Sigmoid colon (tissue), 7 donors: ENCODE results near the gene FAR2. TPM values are rescaled to one million over a fixed set of nuclear protein-coding genes. Genes with fewer than 3 reads are reported as not detected.
"Not testable (repeated sequence)": the region's sequence is repeated elsewhere in the genome, so short reads cannot be mapped to it uniquely, and the experiment has no call there.

Experiments used
- DNase-seq: peaks from one replicate; pipeline ENCODE4 v3.0.0-alpha.2; 2019
- H3K27ac ChIP-seq, 4 donors: fragments of 200-600 bp; sonication (generic); one replicate each; pipeline ENCODE4 v1.5.1; 2016 to 2019; ENCODE audit warnings: mild to moderate bottlenecking in 1 of 4
- H3K27me3 ChIP-seq, 3 donors: fragments of 200-600 bp; sonication (generic); one replicate each; pipeline ENCODE4 v1.5.1; 2019; ENCODE audit warnings: mild to moderate bottlenecking in 1 of 3
- H3K36me3 ChIP-seq, 4 donors: fragments of 200-600 bp; sonication (generic); one replicate each; pipeline ENCODE4 v1.5.1; 2016 to 2019
- H3K4me1 ChIP-seq, 4 donors: fragments of 200-600 bp; sonication (generic); one replicate each; pipeline ENCODE4 v1.5.1; 2017 to 2019
- H3K4me3 ChIP-seq, 4 donors: fragments of 200-600 bp; sonication (generic); one replicate each; pipeline ENCODE4 v1.5.1; 2017 to 2019; ENCODE audit warnings: mild to moderate bottlenecking in 2 of 4, moderate library complexity in 1 of 4
- H3K9me3 ChIP-seq, 4 donors: fragments of 200-600 bp in 3 of 4; sonication (generic) in 3 of 4; one replicate each; pipeline versions ENCODE4 v1.5.1 to v1.6.1; 2013 to 2019
- EP300 ChIP-seq, 4 donors: sonication (generic); formaldehyde crosslinking; IDR thresholded peaks; one replicate each; pipeline ENCODE4 v1.6.1; 2017; ENCODE audit warnings: antibody characterized with exemption in 4 of 4
- POLR2A ChIP-seq, 2 donors: fragments of 450-650 bp; IDR thresholded peaks; one replicate each; pipeline ENCODE4 v1.6.1; 2016; ENCODE audit warnings: antibody characterized with exemption in 2 of 2, mild to moderate bottlenecking in 2 of 2, moderate library complexity in 2 of 2
- POLR2AphosphoS5 ChIP-seq, 4 donors: sonication (generic); formaldehyde crosslinking; IDR thresholded peaks; one replicate each; pipeline ENCODE4 v1.6.1; 2017; ENCODE audit warnings: antibody characterized with exemption in 4 of 4
- WGBS, 2 donors: extraction: QIAGEN DNeasy Blood & Tissue Kit; methylation state at CpG; one replicate each; pipeline ENCODE4 v1.1.7; 2013; 5-methylcytosine and 5-hydroxymethylcytosine counted together
- intact Hi-C: fragments of 100-400 bp; cut with DNase I; formaldehyde crosslinking; loops from one replicate; pipeline ENCODE4 v1.15.1; 2023
- polyA plus RNA-seq, 3 donors: library from polyadenylated mRNA; stranded (reverse); fragments of 200-250 nt; gene quantifications; one replicate each; pipeline ENCODE4 v1.2.3, GENCODE V29; 2013
- total RNA-seq, 4 donors: library from RNA; depleted of rRNA; stranded (reverse); fragments of >200 nt; gene quantifications; one replicate each; pipeline ENCODE4 v1.1.0, GENCODE V29; 2016
- TF ChIP-seq, protein P1 (sequence below), 4 experiments: fragments of 450-650 bp in 3 of 4; fragments of 200-600 bp in 1 of 4; IDR thresholded peaks; one replicate each; pipeline ENCODE4 v1.5.1; 2016 to 2019; ENCODE audit warnings: antibody characterized with exemption in 4 of 4, mild to moderate bottlenecking in 3 of 4, moderate library complexity in 2 of 4
- donor health status: healthy with polysubstance abuse.
- donor health status: Bipolar disorder and iron deficiency.
- donor health status: healthy.

FAR2 gene
- total and polyA plus RNA-seq, 7 donors: 11.1 to 46.7 (median 13.0) TPM

DNA sequence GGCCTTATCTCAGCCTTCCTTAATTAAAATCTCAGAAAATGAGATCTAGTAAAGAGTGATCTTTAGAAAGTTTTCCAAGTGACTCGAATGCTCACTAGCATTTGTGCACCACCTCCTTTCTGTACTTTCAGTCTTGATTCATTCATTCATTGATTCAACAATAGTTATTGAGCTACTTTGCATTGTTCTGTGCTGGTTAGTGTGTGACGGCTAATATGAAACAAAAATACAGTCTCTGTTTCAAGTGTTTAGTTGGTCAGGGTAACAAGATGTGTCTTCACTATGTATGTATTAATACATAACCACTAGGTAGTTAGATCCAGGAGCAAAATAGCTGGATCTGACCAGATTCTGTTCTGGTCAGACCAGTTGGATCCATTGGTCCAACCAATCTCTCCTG, 100.9 kb downstream of the FAR2 start:
- H3K27me3 ChIP-seq: no peaks in the 10 kb centered on the region
- H3K27ac ChIP-seq: no peak overlapping the region
- H3K4me1 ChIP-seq: no peaks in the 10 kb centered on the region
- H3K9me3 ChIP-seq: no peaks in the 10 kb centered on the region
- H3K36me3 ChIP-seq: no peaks in the 10 kb centered on the region
- DNase-seq: no peak
- no peak for TF ChIP-seq POLR2AphosphoS5 (IDR thresholded peaks at IDR 0.05)
- no peak for TF ChIP-seq EP300 (IDR thresholded peaks at IDR 0.05)
- TF ChIP-seq POLR2A (IDR thresholded peaks at IDR 0.05): no peak
- TF ChIP-seq, protein P1, sequence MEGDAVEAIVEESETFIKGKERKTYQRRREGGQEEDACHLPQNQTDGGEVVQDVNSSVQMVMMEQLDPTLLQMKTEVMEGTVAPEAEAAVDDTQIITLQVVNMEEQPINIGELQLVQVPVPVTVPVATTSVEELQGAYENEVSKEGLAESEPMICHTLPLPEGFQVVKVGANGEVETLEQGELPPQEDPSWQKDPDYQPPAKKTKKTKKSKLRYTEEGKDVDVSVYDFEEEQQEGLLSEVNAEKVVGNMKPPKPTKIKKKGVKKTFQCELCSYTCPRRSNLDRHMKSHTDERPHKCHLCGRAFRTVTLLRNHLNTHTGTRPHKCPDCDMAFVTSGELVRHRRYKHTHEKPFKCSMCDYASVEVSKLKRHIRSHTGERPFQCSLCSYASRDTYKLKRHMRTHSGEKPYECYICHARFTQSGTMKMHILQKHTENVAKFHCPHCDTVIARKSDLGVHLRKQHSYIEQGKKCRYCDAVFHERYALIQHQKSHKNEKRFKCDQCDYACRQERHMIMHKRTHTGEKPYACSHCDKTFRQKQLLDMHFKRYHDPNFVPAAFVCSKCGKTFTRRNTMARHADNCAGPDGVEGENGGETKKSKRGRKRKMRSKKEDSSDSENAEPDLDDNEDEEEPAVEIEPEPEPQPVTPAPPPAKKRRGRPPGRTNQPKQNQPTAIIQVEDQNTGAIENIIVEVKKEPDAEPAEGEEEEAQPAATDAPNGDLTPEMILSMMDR (IDR thresholded peaks at IDR 0.05): no peak
- intact Hi-C loops: no loop called here
- WGBS, 2 donors: 95 to 97% methylated on average over 2 of the region's 2 CpGs
- H3K4me3 ChIP-seq: no peak overlapping the region

DNA sequence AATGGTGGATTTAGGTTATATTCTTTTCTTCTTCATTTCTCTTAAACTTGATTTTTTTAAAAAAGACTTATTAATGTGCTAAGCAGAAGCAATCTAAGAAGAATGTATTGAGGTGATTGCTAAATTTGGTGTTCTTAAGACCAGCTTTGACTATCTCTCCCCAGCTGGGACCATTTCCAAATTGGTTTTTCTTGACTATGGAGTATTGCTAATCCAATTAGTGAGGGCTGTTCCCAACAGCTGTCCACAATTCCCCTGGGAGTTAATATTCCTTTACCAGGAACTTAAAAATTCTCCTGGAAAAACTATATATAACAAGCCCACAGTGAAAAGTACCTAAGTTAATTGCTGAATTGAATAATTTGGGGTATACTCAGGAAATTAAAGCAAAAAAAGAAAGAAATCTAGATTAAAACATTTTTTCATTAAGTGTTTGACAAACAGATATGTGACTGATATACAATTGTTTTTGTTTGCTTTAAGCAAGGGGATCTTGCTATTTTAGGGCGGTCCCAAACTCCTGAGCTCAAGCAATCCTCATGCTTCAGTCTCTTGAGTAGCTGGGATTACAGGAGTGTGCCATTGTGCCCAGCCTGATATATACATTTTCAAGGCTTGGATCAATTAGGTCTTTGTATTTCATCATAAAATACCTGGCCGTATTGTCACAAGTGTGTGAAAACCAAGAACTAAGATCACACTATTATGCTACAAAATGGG, 105.0 kb downstream of the FAR2 start:
- Histone ChIP-seq H3K27ac (no peak overlapping the region), H3K4me1 (no peaks in the 10 kb centered on the region), H3K4me3 (no peak overlapping the region), H3K36me3 (no peaks in the 10 kb centered on the region), H3K9me3 (no peaks in the 10 kb centered on the region), H3K27me3 (no peaks in the 10 kb centered on the region)
- intact Hi-C loops: no loop called here
- TF ChIP-seq POLR2A (IDR thresholded peaks at IDR 0.05): no peak
- TF ChIP-seq EP300 (IDR thresholded peaks at IDR 0.05): no peak
- TF ChIP-seq, protein P1 (IDR thresholded peaks at IDR 0.05): no peak
- no peak for TF ChIP-seq POLR2AphosphoS5 (IDR thresholded peaks at IDR 0.05)
- DNase-seq: no peak
- 93 to 94% methylated on average over 2 of the region's 2 CpGs for WGBS, 2 donors

DNA sequence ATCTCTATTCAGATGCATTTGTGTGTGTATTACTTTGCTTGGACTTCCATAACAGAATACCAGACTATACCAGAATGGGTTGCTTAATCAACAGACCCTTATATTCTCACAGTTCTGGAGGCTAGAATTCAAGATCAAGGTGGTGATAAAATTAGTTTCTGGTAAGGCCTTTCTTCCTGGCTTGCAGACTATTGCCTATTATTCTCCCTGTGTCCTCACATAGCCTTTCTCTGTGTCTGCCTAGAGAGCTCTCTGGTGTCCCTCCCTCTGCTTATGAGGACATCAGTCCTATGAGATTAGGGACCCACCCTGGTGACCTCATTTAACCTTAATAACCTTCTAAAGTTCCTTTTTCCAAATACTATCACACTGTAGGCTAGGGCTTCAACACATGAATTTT, 106.0 kb downstream of the FAR2 start:
- intact Hi-C loops: no loop called here
- Histone ChIP-seq H3K4me1 (no peaks in the 10 kb centered on the region), H3K9me3 (no peaks in the 10 kb centered on the region), H3K27me3 (no peaks in the 10 kb centered on the region), H3K4me3 (no peak overlapping the region), H3K36me3 (no peaks in the 10 kb centered on the region), H3K27ac (no peak overlapping the region)
- TF ChIP-seq POLR2AphosphoS5 (IDR thresholded peaks at IDR 0.05) (no peak), EP300 (IDR thresholded peaks at IDR 0.05) (no peak), POLR2A (IDR thresholded peaks at IDR 0.05) (no peak)
- TF ChIP-seq, protein P1 (IDR thresholded peaks at IDR 0.05): no peak
- no peak for DNase-seq

DNA sequence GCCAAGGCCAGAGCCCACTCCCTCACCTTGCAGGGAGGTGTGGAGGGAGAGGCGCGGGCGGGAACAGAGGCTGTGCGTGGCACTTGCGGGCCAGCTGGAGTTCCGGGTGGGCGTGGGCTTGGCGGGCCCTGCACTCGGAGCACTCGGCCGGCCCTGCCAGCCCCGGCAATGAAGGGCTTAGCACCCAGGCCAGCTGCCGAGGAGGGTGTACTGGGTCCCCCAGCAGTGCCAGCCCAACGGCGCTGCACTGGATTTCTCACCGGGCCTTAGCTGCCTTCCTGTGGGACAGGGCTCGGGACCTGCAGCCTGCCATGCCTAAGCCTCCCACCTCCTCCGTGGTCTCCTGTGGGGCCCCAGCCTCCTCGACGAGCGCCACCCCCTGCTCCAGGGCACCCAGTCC, 107.5 kb downstream of the FAR2 start:
- TF ChIP-seq POLR2AphosphoS5 (IDR thresholded peaks at IDR 0.05) (no peak), POLR2A (IDR thresholded peaks at IDR 0.05) (no peak), EP300 (IDR thresholded peaks at IDR 0.05) (no peak)
- TF ChIP-seq, protein P1 (IDR thresholded peaks at IDR 0.05): no peak
- 84 to 93% methylated on average over 21 of the region's 21 CpGs for WGBS, 2 donors
- intact Hi-C loops: no loop called here

DNA sequence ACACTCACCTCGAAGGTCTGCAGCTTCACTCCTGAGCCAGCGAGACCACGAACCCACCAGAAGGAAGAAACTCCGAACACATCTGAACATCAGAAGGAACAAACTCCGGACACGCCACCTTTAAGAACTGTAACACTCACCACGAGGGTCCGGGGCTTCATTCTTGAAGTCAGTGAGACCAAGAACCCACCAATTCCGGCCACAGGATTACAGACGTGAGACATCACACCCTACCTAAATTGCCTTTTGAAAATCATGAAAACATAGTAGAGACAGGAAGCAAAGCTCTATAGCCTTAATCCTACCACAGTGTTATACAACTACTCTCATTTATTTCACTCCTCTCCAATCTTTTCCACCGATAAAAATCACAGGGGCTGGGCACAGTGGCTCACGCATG, 108.6 kb downstream of the FAR2 start:
- H3K27ac ChIP-seq, H3K4me1 ChIP-seq, DNase-seq, H3K36me3 ChIP-seq, H3K27me3 ChIP-seq, intact Hi-C loops, H3K9me3 ChIP-seq, H3K4me3 ChIP-seq: not testable (repeated sequence)
- WGBS, 2 donors: 90 to 91% methylated on average over 6 to 12 of the region's 12 CpGs

More for the DNA sequence above, 107.5 kb downstream of the FAR2 start:
- DNase-seq: no peak
- no peaks in the 10 kb centered on the region for H3K4me1 ChIP-seq
- H3K27me3 ChIP-seq: no peaks in the 10 kb centered on the region
- no peak overlapping the region for H3K4me3 ChIP-seq
- peaks cover 0 to 5% (median 0%) of the 10 kb centered on the region in 4 donors for H3K9me3 ChIP-seq
- no peaks in the 10 kb centered on the region for H3K36me3 ChIP-seq
- H3K27ac ChIP-seq: no peak overlapping the region
